NCI-H146 treated with DMSO at 0.1 percent for 48 hours (cell line): ENCODE data around the gene RAD9A.
"Not testable (repeated sequence)": the region's sequence is repeated elsewhere in the genome, so short reads cannot be mapped to it uniquely, and the experiment has no call there.

Source experiments
- DNase-seq: peaks from one replicate; lab custom pipeline; 2025; ENCODE audit not compliant: unreplicated experiment; lab: John Stamatoyannopoulos, UW

The RAD9A gene

DNA sequence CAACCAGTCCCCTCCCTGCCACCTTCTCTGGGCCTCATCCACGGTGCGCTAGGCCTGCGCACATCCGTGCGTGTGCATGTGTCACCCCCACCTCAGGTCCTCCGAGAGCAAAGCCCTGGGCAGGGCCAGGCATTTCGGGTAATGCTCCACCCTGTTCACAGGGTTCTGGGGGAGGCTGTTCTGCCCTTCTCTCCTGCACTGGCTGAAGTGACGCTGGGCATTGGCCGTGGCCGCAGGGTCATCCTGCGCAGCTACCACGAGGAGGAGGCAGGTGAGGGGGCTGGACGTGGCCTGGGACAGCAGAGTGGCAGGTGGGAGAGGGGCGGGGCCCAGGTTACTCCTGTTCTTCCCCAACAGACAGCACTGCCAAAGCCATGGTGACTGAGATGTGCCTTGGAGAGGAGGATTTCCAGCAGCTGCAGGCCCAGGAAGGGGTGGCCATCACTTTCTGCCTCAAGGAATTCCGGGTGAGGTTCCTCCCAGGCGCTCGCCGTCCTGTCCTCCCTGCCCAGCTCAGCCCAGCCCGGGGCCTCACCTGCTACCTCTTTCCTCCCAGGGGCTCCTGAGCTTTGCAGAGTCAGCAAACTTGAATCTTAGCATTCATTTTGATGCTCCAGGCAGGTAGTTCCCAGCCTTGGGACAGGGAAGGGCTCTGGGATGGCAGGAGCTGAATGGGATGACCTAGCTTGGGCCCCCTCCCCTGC, 3.9 kb downstream of the RAD9A start:
- DNase-seq: no peak

DNA sequence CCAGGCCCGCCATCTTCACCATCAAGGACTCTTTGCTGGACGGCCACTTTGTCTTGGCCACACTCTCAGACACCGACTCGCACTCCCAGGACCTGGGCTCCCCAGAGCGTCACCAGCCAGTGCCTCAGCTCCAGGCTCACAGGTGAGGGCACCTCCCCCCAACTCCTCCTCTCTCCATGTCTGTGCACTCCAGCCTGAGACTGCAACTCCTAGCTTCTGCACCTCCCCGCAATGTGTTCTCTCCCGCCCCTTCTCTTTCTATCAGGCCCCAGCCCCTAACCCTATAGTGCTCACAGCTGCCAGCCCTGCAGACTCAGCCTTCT, 4.4 kb downstream of the RAD9A start:
- DNase-seq: no peak

DNA sequence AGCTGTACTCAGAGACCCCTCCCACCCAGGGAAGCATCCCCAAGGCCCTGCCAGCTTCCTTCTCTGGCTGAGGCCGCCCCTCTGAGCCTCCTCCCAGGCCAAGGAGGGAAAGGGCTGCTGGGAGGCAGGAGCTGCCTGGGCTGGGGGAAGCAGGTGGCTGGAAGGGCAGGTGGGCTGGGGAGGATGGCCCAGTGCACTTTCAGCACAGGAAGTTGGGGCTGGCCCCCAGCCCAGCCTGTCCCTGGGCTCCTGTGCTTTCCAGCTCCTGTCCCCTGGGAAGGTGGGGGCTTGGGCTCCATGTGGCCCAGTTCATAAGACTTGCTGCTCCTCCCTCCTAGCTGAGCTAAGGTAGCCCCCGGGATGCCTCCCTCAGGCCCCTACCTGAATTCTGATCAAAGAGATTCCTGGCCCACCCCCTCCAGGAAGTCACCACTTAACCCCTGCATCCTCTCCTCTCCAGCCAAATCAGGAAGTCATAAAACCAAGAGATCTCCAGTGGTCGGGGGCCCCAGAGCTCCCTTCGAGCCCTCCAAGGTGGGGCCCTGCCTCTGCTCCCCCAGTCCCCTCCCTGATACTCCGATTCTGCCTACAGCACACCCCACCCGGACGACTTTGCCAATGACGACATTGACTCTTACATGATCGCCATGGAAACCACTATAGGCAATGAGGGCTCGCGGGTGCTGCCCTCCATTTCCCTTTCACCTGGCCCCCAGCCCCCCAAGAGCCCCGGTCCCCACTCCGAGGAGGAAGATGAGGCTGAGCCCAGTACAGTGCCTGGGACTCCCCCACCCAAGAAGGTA, 5.0 kb downstream of the RAD9A start:
- no peak for DNase-seq

DNA sequence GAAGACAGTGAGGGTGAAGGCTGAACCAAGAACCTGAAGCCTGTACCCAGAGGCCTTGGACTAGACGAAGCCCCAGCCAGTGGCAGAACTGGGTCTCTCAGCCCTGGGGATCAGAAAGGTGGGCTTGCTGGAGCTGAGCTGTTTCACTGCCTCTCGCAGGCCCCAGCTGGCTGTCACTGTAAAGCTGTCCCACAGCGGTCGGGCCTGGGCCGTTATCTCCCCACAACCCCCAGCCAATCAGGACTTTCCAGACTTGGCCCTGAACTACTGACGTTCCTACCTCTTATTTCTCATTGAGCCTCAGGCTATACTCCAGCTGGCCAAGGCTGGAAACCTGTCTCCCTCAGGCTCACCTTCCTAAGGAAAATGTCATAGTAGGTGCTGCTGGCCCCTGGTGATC, 5.8 kb downstream of the RAD9A start:
- DNase-seq: no peak

DNA sequence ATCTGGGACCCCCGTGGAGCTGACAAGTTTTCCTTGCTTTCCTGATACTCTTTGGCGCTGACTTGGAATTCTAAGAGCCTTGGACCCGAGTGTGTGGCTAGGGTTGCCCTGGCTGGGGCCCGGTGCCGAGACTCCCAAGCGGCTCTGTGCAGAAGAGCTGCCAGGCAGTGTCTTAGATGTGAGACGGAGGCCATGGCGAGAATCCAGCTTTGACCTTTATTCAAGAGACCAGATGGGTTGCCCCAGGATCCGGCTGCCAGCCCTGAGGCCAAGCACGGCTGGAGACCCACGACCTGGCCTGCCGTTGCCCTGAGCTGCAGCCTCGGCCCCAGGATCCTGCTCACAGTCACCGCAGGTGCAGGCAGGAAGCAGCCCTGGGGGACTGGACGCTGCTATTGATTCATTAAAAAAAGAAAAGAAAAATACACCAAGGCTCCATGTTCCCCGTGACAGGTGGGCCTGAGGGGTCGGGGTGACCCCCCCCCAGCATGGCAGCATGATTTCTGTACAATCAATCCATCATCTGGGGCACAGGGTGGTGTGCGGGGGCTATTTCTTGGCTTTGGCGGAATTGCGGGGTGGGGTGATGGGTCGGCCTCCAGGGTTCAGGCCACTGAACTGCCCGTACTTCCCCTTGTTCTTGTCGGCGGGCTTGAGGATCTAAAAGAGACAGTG, 6.3 kb downstream of the RAD9A start:
- no peak for DNase-seq

DNA sequence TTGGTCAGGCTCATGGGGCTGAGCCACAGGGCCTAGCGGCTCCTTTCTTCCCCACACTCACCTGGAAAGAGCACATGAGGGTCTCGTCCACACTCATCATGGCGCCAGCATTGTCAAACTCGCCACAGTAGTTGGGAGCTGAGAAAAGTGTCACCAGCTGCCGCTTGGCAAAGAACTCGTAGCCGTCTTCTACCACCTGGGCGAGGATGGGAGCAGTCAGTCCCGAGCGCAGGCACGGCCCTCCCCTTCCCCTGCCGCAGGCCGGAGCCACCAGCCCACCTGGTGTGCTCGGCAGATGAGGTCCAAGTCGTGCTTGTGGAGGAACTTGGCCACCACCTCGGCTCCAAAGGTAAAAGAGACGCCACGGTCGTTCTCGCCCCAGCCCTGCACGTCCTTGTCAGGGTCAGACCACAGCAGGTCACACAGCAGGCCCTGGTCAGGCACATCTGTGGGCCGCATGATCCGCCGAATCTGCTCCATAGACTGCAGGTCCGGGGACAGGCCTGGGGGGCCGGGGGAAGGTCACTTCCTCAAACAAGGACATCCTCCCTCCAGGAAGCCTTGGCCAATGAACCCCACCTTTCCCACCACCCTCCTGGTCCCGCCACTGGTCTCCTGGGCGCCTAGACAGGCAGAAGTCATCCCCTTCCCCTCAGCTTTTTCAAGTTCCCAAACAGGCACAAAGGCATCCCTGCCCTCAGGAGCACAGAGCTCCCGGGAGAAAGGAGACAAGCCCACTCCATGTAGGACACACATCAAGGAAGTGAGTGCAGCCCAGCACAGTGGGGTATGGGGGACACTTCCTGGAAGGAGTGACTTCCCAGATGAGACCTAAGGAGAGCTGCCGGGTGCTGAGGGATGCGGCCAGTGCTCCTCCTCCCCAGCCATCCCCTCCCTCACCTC, 7.1 kb downstream of the RAD9A start:
- no peak for DNase-seq

DNA sequence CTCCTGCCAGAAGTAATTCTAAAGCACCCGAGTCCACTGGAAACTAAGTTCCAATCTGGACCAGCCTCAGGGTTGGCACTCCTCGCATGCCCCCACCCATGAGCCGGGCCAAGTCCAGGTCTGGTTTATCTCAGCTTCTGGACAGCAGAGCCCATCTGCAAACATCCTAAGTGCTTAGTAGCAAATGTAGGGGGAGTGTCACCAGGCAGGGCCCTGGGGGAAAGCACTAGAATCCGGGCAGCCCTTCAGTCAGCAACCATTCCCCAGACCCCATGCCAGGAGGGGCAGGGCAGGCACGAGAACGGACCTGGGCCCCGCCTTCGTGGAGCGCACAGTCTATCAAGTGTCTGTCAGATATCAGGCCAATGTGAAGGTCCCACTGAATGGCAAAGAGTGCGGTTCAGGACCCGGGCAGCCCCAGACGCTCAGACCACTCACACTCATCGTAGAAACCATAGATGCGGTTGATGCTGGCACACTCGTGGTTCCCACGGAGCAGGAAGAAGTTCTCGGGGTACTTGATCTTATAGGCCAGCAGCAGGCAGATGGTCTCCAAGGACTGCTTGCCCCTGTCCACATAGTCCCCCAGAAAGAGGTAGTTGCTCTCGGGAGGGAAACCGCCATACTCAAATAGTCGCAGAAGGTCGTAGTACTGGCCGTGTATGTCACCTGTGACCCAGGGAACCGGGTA, 8.6 kb downstream of the RAD9A start:
- DNase-seq: no peak

DNA sequence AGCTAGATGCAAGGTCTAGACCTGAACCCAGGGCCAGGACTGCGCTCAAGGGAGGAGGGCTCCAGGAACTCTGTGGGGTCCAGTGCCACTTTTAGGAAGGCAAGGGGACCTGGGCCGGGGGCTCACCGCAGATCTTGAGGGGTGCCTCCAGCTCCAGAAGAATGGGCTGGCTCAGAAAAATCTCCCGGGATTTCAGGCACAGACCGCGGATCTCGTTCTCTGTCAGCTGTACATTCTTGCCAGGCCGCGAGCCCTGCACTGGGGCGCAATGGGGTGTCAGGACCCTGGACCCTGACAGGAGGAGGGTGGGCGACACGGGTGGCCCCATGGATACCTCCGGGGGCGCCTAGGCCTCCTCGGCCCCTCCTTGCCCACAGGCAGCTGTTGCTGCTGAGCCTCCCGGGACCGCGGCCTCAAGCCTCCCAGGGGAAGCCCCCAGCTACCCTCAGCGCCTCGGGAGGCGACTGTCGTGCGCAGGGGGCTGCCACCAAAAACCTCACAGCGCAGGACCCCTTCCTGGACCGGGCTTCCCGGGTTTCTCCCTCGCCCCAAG, 9.2 kb downstream of the RAD9A start:
- DNase-seq: no peak

DNA sequence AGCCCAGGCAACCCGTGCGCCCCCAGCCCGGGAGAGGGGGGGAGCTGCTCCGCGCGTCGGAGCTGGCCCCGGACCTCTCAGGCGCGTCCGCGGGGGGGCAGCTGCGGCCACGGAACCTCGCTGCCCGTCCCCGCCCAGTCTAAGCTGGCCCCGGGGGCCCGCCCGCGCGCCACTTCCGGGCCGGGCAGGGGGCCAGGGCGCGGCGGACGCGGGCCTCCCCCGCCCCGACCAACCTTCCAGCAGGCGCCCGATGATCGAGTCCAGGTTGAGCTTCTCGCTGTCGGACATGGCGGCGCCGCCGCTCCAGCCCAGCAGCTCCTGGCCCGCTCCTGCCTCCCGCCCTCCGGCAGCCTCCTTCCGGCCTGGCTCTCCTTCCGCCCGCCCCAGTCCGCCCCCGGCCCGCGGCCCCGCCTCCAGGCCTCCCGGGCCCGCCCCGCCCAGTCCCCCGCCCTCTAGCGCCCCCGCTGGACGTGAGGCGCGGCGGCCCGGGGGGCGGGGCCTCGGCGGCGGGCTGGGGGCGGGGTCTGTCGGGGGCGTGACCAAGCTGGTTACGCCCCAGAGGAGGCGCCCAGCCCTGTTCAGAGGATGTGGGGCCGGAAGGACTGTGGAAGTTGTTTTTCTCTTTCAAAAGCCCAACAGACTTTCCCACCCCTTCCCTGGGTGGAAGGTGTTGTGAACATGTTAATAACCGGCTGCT, 9.9 kb downstream of the RAD9A start, which contains the start of gene PPP1CA:
TSS of gene PPP1CA (minus strand) at position 364 of the 697 bp plus-strand sequence. CDS start at position 288, 76 bp downstream.
- DNase-seq: peak; percentile 87

DNA sequence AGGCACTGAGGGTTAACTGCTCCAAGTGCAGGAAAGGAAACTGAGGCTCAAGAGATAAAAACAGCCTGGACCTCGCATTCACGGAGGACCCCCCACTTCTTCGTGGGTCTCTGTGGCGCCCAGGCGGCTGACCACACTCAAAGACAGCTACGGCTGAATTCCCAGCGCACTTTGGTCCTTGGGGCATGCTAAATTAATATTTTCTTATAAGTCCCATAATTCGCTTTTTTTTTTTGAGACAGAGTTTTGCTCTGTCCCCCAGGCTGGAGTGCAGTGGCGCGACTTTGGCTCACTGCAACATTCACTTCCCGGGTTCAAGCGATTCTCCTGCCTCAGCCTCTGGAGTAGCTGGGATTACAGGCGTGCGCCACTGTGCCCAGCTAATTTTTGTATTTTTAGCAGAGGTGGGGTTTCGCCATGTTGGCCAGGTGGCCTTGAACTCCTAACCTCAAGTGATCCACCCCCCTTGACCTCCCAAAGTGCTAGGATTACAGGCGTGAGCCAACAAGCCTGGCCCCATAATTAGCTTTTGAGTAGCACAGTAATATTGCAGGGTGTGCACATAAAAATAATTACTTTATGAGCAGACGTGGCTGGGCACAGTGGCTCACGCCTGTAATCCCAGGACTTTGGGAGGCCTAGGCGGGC, 10.5 kb downstream of the RAD9A start:
- DNase-seq: not testable (repeated sequence)

DNA sequence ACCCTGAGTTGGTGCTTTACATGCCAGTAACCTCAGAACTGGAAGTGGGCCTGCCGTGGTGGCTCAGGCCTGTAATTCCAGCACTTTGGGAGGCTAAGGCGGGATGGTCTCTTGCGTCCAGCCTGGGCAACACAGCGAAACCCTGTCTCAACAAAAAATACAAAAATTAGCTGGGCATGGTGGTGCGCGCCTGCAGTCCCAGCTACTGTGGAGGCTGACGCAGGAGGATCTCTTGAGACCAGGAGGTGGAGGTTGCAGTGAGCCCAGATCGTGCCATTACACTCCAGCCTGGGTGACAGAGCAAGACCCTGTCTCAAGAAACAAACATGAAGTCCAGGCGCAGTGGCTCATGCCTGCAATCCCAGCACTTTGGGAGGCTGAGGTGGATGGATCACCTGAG, 11.3 kb downstream of the RAD9A start:
- DNase-seq: not testable (repeated sequence)

DNA sequence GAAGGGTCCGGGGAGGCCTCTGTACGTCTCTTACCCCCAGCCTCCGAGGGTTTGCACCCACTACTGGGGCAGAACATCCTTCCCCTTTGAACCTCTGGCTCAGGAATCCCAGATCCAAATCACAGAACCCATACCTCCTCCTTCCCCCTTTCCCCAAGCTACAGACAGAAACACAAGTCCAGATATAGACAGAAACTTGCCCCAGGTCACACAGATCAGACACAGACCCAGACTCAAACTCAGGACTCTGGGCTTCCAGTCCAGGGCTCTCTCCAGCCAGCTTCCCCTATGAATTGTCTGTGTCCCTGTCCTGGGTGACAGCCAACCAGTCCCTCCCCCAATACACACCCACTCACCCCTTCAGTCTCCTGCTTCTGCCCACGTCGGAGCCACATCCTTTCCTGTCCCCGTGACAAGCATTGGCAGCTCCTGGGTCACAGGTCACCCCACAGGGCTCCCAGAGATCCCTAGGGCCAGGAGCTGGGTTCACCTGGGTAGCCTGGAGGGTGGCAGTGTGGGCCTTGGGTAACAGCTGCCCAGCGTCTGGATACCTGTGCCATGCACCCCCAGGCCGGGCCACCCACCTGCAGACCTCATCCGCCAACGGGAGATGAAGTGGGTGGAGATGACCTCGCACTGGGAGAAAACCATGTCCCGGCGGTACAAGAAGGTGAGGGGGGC, 12.9 kb downstream of the RAD9A start:
- DNase-seq: no peak

DNA sequence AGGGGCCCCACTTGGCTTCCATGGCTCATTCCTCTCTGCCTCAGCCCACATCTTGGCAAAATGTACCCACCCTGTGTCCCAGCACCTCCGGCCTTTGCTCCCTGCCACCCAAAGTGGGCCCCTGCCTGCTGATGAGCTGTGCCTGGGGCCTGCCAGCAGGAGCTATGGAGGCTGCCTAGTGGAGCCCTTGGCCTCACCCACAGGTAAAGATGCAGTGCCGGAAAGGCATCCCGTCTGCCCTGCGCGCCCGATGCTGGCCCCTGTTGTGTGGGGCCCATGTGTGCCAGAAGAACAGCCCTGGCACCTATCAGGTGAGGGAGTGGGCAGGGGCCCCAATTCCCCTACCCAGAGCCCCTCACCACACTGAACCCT, 13.4 kb downstream of the RAD9A start:
- DNase-seq: no peak

DNA sequence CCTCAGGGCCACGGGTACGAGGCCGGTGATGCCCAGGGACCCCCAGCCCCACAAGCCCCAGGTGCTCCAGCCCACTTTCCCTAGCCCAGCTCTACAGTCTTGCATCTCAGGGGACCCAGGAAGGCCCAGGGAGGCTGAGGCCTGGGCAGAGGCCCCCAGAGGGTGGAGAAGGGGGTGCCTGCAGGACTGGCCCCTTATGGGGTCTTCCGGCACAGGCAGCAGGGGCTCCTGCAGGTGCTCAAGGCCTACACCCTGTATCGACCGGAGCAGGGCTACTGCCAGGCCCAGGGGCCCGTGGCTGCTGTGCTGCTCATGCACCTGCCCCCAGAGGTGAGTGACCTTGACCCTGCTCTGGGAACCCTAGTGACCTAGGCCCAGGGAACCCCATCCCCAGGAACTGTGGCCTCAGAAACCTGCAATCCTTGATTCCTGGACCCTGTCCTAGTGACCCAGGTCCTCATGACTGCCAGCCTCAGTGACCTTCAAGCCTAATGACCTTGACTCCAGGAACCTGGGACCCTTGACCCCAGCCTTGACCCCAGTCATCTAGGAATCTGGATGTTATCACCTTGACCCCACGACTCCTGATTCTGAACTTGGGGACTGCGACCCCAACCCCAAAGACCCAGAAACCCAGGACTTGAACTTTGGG, 14.0 kb downstream of the RAD9A start:
- DNase-seq: no peak

DNA sequence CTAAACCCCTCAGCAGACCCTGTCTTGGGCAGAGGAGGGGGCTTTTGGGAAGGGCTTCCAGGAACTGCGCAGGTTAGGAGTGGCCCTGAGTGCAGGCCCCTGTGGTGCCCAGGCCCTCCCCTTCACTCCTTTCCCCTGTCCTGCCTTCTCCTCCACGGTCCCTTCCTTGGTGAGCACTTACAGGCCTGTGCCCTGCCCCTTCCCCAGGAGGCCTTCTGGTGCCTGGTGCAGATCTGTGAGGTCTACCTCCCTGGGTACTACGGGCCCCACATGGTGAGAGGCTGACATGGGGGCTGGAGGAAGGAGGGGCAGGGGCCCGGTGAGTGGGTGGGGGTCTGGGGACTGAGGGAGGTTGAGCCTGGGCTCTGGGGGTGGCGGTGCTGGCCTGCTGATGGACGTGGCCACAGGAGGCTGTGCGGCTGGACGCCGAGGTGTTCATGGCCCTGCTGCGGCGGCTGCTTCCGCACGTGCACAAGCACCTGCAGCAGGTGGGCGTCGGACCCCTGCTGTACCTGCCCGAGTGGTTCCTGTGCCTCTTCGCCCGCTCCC, 14.7 kb downstream of the RAD9A start:
- no peak for DNase-seq

DNA sequence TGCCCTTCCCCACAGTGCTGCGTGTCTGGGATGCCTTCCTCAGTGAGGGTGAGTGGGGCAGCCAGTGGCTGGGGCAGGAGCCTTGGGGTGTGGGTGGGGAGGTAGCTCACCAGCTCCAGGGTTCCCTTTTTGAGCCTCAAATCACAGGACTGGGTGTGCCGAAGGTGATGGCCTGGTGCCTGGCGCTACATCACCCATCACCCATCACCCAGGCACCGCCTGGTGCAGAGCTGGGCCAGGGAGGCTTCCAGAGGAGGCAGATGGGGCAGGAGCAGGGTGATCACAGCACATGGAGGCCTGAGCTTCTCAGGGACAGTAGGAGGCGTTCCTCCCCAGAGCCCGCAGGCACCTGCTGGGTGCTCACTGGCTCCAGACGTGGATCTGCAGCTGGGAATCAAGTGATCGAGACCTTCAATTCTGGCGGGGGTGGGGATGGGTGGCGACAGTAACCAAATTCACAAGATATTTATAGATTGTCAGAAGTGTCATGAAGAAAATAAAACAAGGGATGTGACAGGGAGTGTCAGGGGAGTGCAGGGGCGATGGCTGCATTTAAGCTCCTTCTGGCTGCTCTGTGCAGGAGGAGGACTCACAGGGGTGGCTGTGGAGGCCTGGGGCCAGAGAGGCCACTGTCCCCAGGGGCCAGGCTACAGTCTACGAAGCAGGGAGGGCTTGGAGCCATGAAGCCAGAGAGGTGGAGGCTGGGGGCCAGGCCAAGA, 15.3 kb downstream of the RAD9A start:
- DNase-seq: no peak

DNA sequence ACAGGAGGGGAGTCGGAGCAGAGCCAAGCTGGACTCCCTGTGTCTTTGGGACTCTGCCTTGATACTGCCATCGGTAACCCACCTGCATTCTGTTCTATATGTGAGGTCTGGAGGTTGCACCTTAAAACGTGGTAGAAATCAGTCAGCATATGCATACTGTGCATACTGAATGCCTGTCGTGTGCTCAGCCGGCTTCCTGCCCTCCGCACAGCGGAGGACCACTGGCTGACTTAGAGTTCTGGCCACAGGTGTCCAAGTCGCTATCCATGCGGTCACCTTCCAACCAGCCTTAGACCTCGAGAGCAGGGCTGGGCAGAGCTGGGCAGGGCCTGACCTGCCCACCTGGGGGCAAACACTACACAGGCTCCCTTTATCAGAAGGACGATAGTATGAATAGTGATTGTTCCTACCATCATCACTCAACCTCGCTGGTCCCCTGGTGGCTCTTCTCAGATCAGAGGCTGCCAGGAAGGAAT, 15.9 kb downstream of the RAD9A start:
- no peak for DNase-seq
